Keratinocyte (primary cell): ENCODE results near the gene SORT1.

Experiments
- EZH2 ChIP-seq: IDR thresholded peaks from one replicate; pipeline ENCODE4 v1.6.1; 2012; ENCODE audit warnings: inconsistent platforms, mild to moderate bottlenecking, low read length, moderate library complexity
- TF ChIP-seq, protein P1 (sequence below), 3 experiments: IDR thresholded peaks in 1 of 3; conservative IDR thresholded peaks in 1 of 3; optimal IDR thresholded peaks in 1 of 3; 2 replicates in 2 of 3; 3 replicates in 1 of 3; pipeline versions ENCODE3 to v1.5.1; 2011; ENCODE audit warnings: low read length in 3 of 3, mild to moderate bottlenecking in 3 of 3, moderate library complexity in 2 of 3, control low read depth in 1 of 3, inconsistent platforms in 1 of 3; ENCODE audit not compliant: insufficient read depth in 2 of 3; ENCODE audit errors: extremely low read depth in 1 of 3

DNA sequence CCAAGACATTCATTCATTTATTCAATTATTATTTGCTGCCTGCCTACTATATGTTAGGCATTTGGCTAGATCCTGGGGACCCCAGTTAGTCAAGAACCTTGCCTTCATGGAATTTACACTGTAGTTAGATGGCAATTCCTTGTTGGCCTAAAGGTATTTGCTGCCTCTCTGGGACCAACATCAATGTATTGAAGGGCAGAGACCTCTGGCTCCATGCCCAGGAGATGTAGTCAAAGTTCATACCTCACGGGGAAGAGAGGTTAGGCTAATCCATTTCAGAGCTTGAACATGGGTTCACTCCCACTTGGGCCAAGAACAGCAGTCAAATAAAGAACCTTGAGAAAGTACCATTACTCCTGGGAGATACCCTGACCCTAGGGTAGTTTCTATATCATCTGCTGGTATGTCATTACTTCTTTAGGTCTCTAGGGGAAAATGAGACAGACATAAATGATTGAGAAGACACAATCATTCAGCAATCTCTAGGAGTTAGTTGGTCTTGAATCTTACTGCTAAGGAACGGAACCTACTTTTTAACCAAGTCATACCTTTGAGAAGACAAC is 32.0 kb downstream of the SORT1 start:
- TF ChIP-seq, protein P1, sequence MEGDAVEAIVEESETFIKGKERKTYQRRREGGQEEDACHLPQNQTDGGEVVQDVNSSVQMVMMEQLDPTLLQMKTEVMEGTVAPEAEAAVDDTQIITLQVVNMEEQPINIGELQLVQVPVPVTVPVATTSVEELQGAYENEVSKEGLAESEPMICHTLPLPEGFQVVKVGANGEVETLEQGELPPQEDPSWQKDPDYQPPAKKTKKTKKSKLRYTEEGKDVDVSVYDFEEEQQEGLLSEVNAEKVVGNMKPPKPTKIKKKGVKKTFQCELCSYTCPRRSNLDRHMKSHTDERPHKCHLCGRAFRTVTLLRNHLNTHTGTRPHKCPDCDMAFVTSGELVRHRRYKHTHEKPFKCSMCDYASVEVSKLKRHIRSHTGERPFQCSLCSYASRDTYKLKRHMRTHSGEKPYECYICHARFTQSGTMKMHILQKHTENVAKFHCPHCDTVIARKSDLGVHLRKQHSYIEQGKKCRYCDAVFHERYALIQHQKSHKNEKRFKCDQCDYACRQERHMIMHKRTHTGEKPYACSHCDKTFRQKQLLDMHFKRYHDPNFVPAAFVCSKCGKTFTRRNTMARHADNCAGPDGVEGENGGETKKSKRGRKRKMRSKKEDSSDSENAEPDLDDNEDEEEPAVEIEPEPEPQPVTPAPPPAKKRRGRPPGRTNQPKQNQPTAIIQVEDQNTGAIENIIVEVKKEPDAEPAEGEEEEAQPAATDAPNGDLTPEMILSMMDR (optimal IDR thresholded peaks at IDR 0.05 in 1 of 3, IDR thresholded peaks at IDR 0.05 in 1 of 3, conservative IDR thresholded peaks at IDR 0.05 in 1 of 3; ENCODE audit: extremely low read depth in 1 of 3, insufficient read depth in 2 of 3, low read length in 3 of 3) = no peak
- no peak for TF ChIP-seq EZH2
